NB4 (cell line): Measurements from ENCODE around the gene PCDHA1.

Experiments
- DNase-seq: peaks from one replicate; pipeline ENCODE4 v3.0.0; 2010; ENCODE audit warnings: low read depth
- H3K4me3 ChIP-seq: one replicate; pipeline ENCODE4 v1.5.1; 2011; ENCODE audit warnings: mild to moderate bottlenecking, low read depth, low read length, moderate library complexity
- MAX ChIP-seq: IDR thresholded peaks from 2 replicates; pipeline ENCODE4 v1.6.1; 2011; ENCODE audit warnings: low read depth, low read length
- MYC ChIP-seq: IDR thresholded peaks from 2 replicates; pipeline ENCODE4 v1.6.1; 2011; ENCODE audit warnings: low read depth, low read length
- POLR2A ChIP-seq: IDR thresholded peaks from 2 replicates; pipeline ENCODE4 v1.6.1; 2011; ENCODE audit warnings: mild to moderate bottlenecking; ENCODE audit not compliant: insufficient read length; ENCODE audit errors: extremely low read depth
- TF ChIP-seq, protein P1 (sequence below): IDR thresholded peaks from one replicate; pipeline ENCODE4 v1.5.1; 2012; ENCODE audit warnings: low read depth, low read length

PCDHA1 gene

DNA sequence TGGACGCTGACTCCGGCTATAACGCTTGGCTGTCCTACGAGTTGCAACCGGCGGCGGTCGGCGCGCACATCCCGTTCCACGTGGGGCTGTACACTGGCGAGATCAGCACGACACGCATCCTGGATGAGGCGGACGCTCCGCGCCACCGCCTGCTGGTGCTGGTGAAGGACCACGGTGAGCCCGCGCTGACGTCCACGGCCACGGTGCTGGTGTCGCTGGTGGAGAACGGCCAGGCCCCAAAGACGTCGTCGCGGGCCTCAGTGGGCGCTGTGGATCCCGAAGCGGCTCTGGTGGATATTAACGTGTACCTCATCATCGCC is 91.3 kb downstream of the PCDHA1 start:
- no peak overlapping the region for H3K4me3 ChIP-seq
- no peak for TF ChIP-seq MYC
- no peak for TF ChIP-seq MAX
- TF ChIP-seq, protein P1, sequence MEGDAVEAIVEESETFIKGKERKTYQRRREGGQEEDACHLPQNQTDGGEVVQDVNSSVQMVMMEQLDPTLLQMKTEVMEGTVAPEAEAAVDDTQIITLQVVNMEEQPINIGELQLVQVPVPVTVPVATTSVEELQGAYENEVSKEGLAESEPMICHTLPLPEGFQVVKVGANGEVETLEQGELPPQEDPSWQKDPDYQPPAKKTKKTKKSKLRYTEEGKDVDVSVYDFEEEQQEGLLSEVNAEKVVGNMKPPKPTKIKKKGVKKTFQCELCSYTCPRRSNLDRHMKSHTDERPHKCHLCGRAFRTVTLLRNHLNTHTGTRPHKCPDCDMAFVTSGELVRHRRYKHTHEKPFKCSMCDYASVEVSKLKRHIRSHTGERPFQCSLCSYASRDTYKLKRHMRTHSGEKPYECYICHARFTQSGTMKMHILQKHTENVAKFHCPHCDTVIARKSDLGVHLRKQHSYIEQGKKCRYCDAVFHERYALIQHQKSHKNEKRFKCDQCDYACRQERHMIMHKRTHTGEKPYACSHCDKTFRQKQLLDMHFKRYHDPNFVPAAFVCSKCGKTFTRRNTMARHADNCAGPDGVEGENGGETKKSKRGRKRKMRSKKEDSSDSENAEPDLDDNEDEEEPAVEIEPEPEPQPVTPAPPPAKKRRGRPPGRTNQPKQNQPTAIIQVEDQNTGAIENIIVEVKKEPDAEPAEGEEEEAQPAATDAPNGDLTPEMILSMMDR: no peak
- no peak for TF ChIP-seq POLR2A
- no peak for DNase-seq

DNA sequence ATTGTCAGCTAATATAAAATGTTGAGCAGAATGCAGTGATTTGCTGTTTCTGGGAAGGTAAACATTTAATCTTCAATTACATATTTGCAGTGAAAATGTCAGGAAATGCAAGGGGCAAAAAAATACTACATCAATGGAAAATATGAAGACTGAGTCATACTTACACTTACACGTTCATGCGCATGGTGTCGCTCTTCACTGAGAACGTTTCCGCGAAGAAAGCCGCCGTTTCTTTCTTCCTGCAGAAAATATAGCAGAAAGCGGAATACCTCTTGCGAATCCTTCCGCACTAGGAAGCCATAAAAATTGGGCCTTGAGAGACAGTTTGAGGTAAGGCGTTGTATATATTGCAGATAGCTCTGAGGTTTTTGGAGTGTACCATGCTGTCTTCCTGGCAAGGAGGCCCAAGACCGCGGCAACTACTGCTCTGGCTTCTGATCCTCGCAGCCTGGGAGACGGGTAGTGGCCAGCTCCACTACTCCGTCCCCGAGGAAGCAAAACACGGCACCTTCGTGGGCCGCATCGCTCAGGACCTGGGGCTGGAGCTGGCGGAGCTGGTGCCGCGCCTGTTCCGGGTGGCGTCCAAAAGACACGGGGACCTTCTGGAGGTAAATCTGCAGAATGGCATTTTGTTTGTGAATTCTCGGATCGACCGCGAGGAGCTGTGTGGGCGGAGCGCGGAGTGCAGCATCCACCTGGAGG is 96.1 kb downstream of the PCDHA1 start, which contains the start of gene PCDHA13:
Gene PCDHA13 (plus strand): TSS at position 236 of the 702 bp plus-strand sequence. CDS start 145 bp downstream, at position 381.
- TF ChIP-seq, protein P1: no peak
- TF ChIP-seq POLR2A: no peak
- no peak for TF ChIP-seq MYC
- no peak for TF ChIP-seq MAX
- no peak within 1 kb of the TSS for H3K4me3 ChIP-seq
- no peak for DNase-seq

DNA sequence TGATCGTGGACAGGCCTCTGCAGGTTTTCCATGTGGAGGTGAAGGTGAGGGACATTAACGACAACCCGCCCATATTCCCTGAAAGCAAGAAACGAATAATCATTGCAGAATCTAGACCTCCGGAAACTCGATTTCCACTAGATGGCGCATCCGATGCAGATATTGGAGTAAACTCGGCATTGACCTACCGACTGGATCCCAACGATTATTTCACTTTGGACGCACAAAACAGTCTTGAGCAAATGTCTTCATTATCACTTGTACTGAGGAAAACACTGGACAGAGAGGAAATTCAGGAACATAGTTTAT is 96.6 kb downstream of the PCDHA1 start:
- peak; percentile 28 for DNase-seq

GRCh38 chr5:140883373-140883772 is 97.4 kb downstream of the PCDHA1 start:
- no peak for DNase-seq
- TF ChIP-seq, protein P1: no peak
- TF ChIP-seq MYC (no peak), MAX (no peak), POLR2A (no peak)

More for the DNA sequence above, 96.6 kb downstream of the PCDHA1 start:
- no peak for TF ChIP-seq POLR2A
- TF ChIP-seq, protein P1: peak; percentile 14
- H3K4me3 ChIP-seq: no peak overlapping the region

DNA sequence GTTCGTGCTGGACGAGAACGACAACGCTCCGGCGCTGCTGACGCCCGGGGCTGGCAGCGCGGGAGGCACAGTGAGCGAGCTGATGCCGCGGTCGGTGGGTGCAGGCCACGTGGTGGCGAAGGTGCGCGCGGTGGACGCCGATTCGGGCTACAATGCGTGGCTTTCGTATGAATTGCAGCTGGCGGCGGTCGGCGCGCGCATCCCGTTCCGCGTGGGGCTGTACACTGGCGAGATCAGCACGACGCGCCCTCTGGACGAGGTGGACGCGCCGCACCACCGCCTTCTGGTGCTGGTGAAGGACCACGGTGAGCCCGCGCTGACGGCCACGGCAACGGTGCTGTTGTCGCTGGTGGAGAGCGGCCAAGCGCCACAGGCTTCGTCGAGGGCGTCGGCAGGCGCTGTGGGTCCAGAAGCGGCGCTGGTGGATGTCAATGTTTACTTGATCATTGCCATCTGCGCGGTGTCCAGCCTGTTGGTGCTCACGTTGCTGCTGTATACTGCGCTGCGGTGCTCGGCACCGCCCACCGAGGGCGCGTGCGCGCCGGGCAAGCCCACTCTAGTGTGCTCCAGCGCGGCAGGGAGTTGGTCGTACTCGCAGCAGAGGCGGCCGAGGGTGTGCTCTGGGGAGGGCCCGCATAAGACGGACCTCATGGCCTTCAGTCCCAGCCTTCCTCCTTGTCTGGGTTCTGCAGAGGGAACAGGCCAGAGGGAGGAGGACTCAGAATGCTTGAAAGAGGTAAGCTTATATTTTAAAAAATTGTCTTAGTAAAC is 98.2 kb downstream of the PCDHA1 start:
- DNase-seq: no peak

More at GRCh38 chr5:140883373-140883772, 97.4 kb downstream of the PCDHA1 start:
- no peak overlapping the region for H3K4me3 ChIP-seq

More for the DNA sequence above, 98.2 kb downstream of the PCDHA1 start:
- TF ChIP-seq, protein P1: no peak
- TF ChIP-seq POLR2A (no peak), MYC (no peak), MAX (no peak)
- no peak overlapping the region for H3K4me3 ChIP-seq
